ENCODE data around the gene BANP. TPM values are rescaled to one million over a fixed set of nuclear protein-coding genes. Genes with fewer than 3 reads are reported as not detected.

Gene BANP
- total and polyA plus RNA-seq, 2 experiments from 2014 or later = 14.8 TPM

DNA sequence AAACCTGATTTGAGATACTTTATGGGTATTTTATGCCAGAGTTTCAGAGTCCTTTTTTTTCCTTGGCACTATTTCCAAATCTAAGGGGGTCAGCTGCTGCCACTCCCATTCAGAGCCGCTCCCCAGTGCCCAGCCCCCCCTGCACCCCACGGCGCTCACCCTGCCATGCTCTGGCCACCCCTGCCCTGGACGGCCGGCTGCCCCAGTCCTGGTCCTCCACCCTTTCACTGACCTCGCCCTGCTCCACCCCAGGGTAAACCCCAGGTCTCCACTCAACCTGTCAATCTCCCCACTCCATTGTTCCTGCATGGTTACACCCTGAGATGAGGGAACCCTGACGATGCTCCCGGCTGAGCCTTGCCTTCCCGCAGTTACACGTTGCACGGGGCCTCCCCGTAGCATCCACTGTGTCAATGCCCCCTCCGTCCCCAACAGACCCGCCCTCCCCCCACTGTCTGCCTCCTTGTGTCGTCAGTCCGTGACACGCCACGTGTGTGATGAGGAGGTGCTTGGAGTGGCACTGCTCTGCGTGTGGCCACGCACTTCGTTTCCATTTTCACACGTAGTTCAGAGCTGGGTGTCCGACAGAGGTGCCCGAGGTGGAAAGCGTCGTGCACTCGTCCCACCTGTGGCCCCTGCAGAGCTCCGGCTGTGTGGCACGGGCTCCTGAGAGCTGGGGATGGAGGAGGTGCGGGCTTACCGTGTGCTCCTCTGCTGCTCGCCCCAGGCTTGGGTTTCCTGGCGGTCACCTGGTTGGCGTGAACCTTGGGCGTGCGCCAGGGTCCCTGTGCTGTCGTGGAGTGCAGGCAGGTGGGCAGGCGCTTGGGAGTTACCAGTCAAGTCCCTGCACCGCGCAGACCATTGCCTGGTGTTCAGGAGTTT, 116.5 kb downstream of the BANP start:
- H3F3A ChIP-seq (ENCODE audit: insufficient read depth) = peaks cover 23% of the 10 kb centered on the region
- H3K36me3 ChIP-seq (ENCODE audit: low read depth) = no peaks in the 10 kb centered on the region
- no peaks in the 10 kb centered on the region for H4K20me1 ChIP-seq (ENCODE audit: insufficient read depth)
- no peaks in the 10 kb centered on the region for H3K9me2 ChIP-seq (ENCODE audit: insufficient read depth)
- 92 to 93% methylated on average over 34 to 40 of the region's 40 CpGs for WGBS, 2 experiments (ENCODE audit: low coverage in 1 of 2, low lambda C conversion rate in 2 of 2, missing lambda C conversion rate in 2 of 2)
- peaks cover 23% of the 10 kb centered on the region for H3K4me1 ChIP-seq (ENCODE audit: insufficient read depth)
- H3K79me2 ChIP-seq (ENCODE audit: insufficient read depth) = no peaks in the 10 kb centered on the region
- in situ Hi-C loops (cut with MboI) = no loop called here
- H3K4me3 ChIP-seq = no peak overlapping the region
- no peak overlapping the region for H3K27ac ChIP-seq
- TF ChIP-seq EZH2 (IDR thresholded peaks at IDR 0.05; ENCODE audit: insufficient read depth, poor library complexity, severe bottlenecking) (no peak), EZH2phosphoT487 (IDR thresholded peaks at IDR 0.05; ENCODE audit: insufficient read depth, low read depth) (no peak)
- H3K27me3 ChIP-seq (replicated peaks; ENCODE audit: insufficient read depth) = no peaks in the 10 kb centered on the region
- no peak overlapping the region for H3K9ac ChIP-seq
- no peaks in the 10 kb centered on the region for H3K9me3 ChIP-seq (ENCODE audit: low read depth)
- no peak overlapping the region for H2AFZ ChIP-seq
- no peak for DNase-seq
- H3K4me2 ChIP-seq (ENCODE audit: unreplicated experiment) = no peak overlapping the region

DNA sequence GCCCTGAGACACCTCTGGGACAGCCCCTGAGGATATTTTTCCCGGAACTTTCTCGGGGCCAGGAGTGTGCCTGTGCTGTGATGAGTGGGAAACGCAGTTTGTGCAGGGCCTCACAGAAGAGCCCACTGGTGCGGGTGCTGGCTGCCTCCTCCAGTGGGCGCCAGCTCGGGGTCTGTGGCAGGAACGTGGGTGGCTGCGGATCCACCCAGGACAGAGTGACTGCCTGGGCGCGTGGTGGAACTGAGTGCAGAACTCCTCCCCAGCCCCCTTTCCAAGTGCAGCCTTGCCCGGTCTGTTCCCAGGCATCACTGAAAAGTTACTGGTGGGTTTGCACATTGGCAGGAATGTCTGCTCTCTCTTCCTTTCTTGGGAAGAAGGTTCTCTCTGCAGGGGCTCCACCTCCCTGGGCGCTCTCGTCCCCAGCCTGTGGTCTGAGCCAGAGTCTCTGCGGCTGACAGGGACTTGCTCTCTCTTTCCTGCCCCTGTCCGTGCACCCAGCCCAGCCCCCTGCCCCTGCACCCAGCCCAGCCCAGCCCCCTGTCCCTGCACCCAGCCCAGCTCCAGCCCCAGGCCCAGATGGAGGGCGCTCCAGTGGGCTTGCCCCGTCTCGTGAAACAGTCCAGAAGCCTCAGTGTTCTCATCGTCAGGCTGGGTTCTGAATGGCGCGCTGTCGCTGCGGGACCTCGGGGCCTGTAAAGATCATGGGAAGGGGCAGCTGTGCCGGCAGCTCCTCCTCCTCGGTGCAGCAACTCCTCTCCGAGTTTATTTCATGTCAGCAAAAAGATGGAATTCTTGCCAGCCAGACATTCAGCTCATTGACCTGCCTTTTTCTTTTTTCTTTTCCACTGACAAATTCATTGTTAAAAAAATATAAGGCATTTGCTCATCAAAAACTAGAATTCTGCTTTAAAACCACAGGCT, 117.5 kb downstream of the BANP start:
- Histone ChIP-seq H3K4me3 (no peak overlapping the region), H3K27ac (no peak overlapping the region), H3K27me3 (replicated peaks; ENCODE audit: insufficient read depth) (no peaks in the 10 kb centered on the region), H3K9me3 (ENCODE audit: low read depth) (no peaks in the 10 kb centered on the region), H3K36me3 (ENCODE audit: low read depth) (no peaks in the 10 kb centered on the region), H3K79me2 (ENCODE audit: insufficient read depth) (no peaks in the 10 kb centered on the region), H3K4me1 (ENCODE audit: insufficient read depth) (peaks cover 14% of the 10 kb centered on the region), H3K9ac (no peak overlapping the region), H3F3A (ENCODE audit: insufficient read depth) (peaks cover 14% of the 10 kb centered on the region), H3K4me2 (ENCODE audit: unreplicated experiment) (no peak overlapping the region), H2AFZ (no peak overlapping the region), H4K20me1 (ENCODE audit: insufficient read depth) (no peaks in the 10 kb centered on the region), H3K9me2 (ENCODE audit: insufficient read depth) (no peaks in the 10 kb centered on the region)
- WGBS, 2 experiments (ENCODE audit: low coverage in 1 of 2, low lambda C conversion rate in 2 of 2, missing lambda C conversion rate in 2 of 2) = 88 to 89% methylated on average over 27 of the region's 27 CpGs
- no peak for DNase-seq
- TF ChIP-seq EZH2 (IDR thresholded peaks at IDR 0.05; ENCODE audit: insufficient read depth, poor library complexity, severe bottlenecking) = no peak
- TF ChIP-seq EZH2phosphoT487 (IDR thresholded peaks at IDR 0.05; ENCODE audit: insufficient read depth, low read depth) = no peak
- in situ Hi-C loops (cut with MboI) = no loop called here

DNA sequence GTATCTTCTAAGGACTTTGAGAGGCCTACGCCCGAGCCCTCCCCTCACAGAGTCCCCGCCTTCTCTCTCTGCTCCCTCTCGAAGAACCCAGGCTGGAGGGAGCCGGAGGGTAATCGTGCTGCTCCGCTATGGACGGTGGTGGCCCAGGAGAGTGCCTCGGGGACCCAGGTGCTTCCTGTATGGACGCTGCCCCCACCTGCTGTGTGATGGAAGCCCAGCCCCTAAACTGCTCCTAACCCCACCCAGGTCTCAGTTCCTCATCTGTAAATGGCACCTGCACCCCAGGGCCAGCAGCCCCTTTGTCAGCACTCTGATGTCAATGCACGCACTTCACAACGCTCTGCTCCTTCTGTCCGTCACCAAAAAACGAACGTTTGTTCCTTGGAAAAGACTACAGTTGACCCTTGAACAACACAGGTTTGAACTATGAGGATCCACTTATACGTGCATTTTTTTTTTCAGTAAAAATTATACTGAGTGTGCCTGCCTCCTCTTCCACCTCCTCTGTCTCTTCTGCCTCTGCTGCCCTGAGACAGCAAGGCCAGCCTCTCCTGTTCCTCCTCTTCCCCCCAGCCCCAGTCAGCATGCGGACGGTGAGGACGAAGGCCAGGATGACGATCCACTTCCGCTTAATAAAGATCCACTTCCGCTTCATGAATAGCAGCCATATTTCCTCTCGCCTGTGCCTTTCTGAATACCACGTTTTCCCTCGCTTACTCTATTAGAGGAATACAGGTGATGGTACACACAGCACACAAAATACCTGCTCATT, 118.3 kb downstream of the BANP start:
- in situ Hi-C loops (cut with MboI) = no loop called here

DNA sequence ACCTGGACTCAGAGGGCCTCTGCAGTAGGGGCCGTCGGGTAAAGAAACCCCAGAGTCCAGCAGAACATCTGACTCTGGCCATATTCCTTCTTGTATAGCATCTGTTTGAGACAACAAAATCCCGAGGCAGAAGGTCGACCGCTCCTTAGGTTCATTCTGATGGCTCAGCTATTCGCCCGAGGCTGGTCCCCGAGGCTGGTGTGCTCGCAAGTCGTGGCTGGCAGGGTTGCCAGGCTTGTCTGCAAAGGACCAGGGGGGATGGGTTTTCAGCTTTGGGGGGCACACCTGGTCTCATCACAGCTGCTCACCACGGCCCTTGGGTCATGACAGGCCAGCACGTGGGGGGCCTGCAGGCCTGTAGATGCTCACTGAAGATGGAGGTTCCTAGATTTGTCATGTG, 119.1 kb downstream of the BANP start:
- Histone ChIP-seq H3K9me2 (ENCODE audit: insufficient read depth) (no peaks in the 10 kb centered on the region), H3K4me1 (ENCODE audit: insufficient read depth) (no peaks in the 10 kb centered on the region), H3K36me3 (ENCODE audit: low read depth) (no peaks in the 10 kb centered on the region), H3K27ac (no peak overlapping the region), H3K9ac (no peak overlapping the region), H4K20me1 (ENCODE audit: insufficient read depth) (no peaks in the 10 kb centered on the region), H3F3A (ENCODE audit: insufficient read depth) (no peaks in the 10 kb centered on the region), H3K27me3 (replicated peaks; ENCODE audit: insufficient read depth) (no peaks in the 10 kb centered on the region), H2AFZ (no peak overlapping the region), H3K79me2 (ENCODE audit: insufficient read depth) (no peaks in the 10 kb centered on the region), H3K4me2 (ENCODE audit: unreplicated experiment) (no peak overlapping the region), H3K4me3 (no peak overlapping the region), H3K9me3 (ENCODE audit: low read depth) (no peaks in the 10 kb centered on the region)
- 85 to 91% methylated on average over 11 to 12 of the region's 12 CpGs for WGBS, 2 experiments (ENCODE audit: low coverage in 1 of 2, low lambda C conversion rate in 2 of 2, missing lambda C conversion rate in 2 of 2)
- no peak for DNase-seq
- no peak for TF ChIP-seq EZH2phosphoT487 (IDR thresholded peaks at IDR 0.05; ENCODE audit: insufficient read depth, low read depth)
- no peak for TF ChIP-seq EZH2 (IDR thresholded peaks at IDR 0.05; ENCODE audit: insufficient read depth, poor library complexity, severe bottlenecking)
- in situ Hi-C loops (cut with MboI) = no loop called here

More for the DNA sequence above, 118.3 kb downstream of the BANP start:
- Histone ChIP-seq H3K9me3 (ENCODE audit: low read depth) (no peaks in the 10 kb centered on the region), H3K27ac (no peak overlapping the region), H3K27me3 (replicated peaks; ENCODE audit: insufficient read depth) (no peaks in the 10 kb centered on the region), H3K9ac (no peak overlapping the region), H2AFZ (no peak overlapping the region), H3K36me3 (ENCODE audit: low read depth) (no peaks in the 10 kb centered on the region), H3K4me2 (ENCODE audit: unreplicated experiment) (no peak overlapping the region), H3F3A (ENCODE audit: insufficient read depth) (0 out of 2 replicates have a peak, but pooled peaks cover 5% of the 10 kb centered on the region), H3K4me3 (no peak overlapping the region), H3K9me2 (ENCODE audit: insufficient read depth) (no peaks in the 10 kb centered on the region), H4K20me1 (ENCODE audit: insufficient read depth) (no peaks in the 10 kb centered on the region), H3K4me1 (ENCODE audit: insufficient read depth) (peaks cover 5% of the 10 kb centered on the region), H3K79me2 (ENCODE audit: insufficient read depth) (no peaks in the 10 kb centered on the region)
- WGBS, 2 experiments (ENCODE audit: low coverage in 1 of 2, low lambda C conversion rate in 2 of 2, missing lambda C conversion rate in 2 of 2) = 90 to 92% methylated on average over 25 of the region's 25 CpGs
- no peak for DNase-seq
- TF ChIP-seq EZH2phosphoT487 (IDR thresholded peaks at IDR 0.05; ENCODE audit: insufficient read depth, low read depth) = no peak
- no peak for TF ChIP-seq EZH2 (IDR thresholded peaks at IDR 0.05; ENCODE audit: insufficient read depth, poor library complexity, severe bottlenecking)

Data from GM23248 (cell line).